Left lobe of liver (tissue), 2 donors: ENCODE results near the gene SIX1. TPM values are rescaled to one million over a fixed set of nuclear protein-coding genes. Genes with fewer than 3 reads are reported as not detected.

Experiments
- ATAC-seq: fragments of 200-7000 bp; cut with Tn5 transposase; one replicate; pipeline ENCODE4 v1.9.1; 2020; ENCODE audit warnings: mild to moderate bottlenecking, moderate library complexity
- DNase-seq: peaks from one replicate; pipeline ENCODE4 v3.0.0-alpha.2; 2020; ENCODE audit warnings: low spot score
- total RNA-seq: library from RNA; stranded (reverse); gene quantifications from one replicate; pipeline ENCODE4 v1.2.1, GENCODE V29; 2021
- donor health status: DM: no; HTN: no; CAD: no; lungs with moderate emphysema.
- donor health status: DM: no; HTN: yes; CAD: no.

The SIX1 gene
- total RNA-seq: not detected

- peak; percentile 80 for ATAC-seq
- no peak for DNase-seq
Observed at GRCh38 chr14:60648934-60649874, at the start of gene SIX1. Gene SIX1 (minus strand): TSS chr14:60649477. CDS start chr14:60649189, 288 bp downstream.

- ATAC-seq (no peak), DNase-seq (no peak)
Observed at GRCh38 chr14:60695327-60695726, 46.0 kb upstream of the SIX1 start.

GRCh38 chr14:60691383-60692113 is 42.3 kb upstream of the SIX1 start:
- ATAC-seq (peak; percentile 79), DNase-seq (no peak)

GRCh38 chr14:60686865-60687264 is 37.6 kb upstream of the SIX1 start:
- ATAC-seq (peak; percentile 64), DNase-seq (no peak)

GRCh38 chr14:60684203-60684602 is 34.9 kb upstream of the SIX1 start:
- no peak for DNase-seq
- ATAC-seq: no peak

- DNase-seq: no peak
- no peak for ATAC-seq
Observed at GRCh38 chr14:60681271-60681670, 32.0 kb upstream of the SIX1 start.

GRCh38 chr14:60680511-60680910 is 31.2 kb upstream of the SIX1 start:
- ATAC-seq: no peak
- DNase-seq: no peak

GRCh38 chr14:60679566-60680258 is 30.4 kb upstream of the SIX1 start:
- ATAC-seq (no peak), DNase-seq (no peak)

- no peak for ATAC-seq
- DNase-seq: no peak
Observed at GRCh38 chr14:60677701-60678100, 28.4 kb upstream of the SIX1 start.

GRCh38 chr14:60670989-60671388 is 21.7 kb upstream of the SIX1 start:
- DNase-seq (no peak), ATAC-seq (no peak)

GRCh38 chr14:60668431-60669112 is 19.3 kb upstream of the SIX1 start:
- ATAC-seq: no peak
- no peak for DNase-seq

GRCh38 chr14:60665177-60665550 is 15.9 kb upstream of the SIX1 start:
- no peak for DNase-seq
- no peak for ATAC-seq

GRCh38 chr14:60662982-60663381 is 13.7 kb upstream of the SIX1 start:
- ATAC-seq (no peak), DNase-seq (no peak)

- no peak for ATAC-seq
- no peak for DNase-seq
Observed at GRCh38 chr14:60661721-60662120, 12.4 kb upstream of the SIX1 start.

- DNase-seq: no peak
- ATAC-seq: no peak
Observed at GRCh38 chr14:60658909-60659585, 9.8 kb upstream of the SIX1 start.

GRCh38 chr14:60658211-60658690 is 9.0 kb upstream of the SIX1 start:
- ATAC-seq: no peak
- no peak for DNase-seq

GRCh38 chr14:60657456-60658210 is 8.4 kb upstream of the SIX1 start:
- DNase-seq (no peak), ATAC-seq (peak; percentile 44)

GRCh38 chr14:60656686-60657455 is 7.6 kb upstream of the SIX1 start:
- ATAC-seq: peak; percentile 88
- DNase-seq: peak; percentile 62
